Loucy (cell line): Measurements from ENCODE around the gene WDR35.
"Not testable (repeated sequence)": the region's sequence is repeated elsewhere in the genome, so short reads cannot be mapped to it uniquely, and the experiment has no call there.

Experiments used
- H2AFZ ChIP-seq: fragments of 200-600 bp; sonication (generic); 2 replicates; pipeline ENCODE4 v1.6.0; 2016; ENCODE audit warnings: antibody characterized with exemption, mild to moderate bottlenecking, low read length, moderate library complexity
- H3F3A ChIP-seq: fragments of 200-600 bp; 2 replicates; pipeline ENCODE4 v1.6.0; 2016; ENCODE audit warnings: antibody characterized with exemption, low read depth, mild to moderate bottlenecking
- H3K27me3 ChIP-seq: fragments of 200-600 bp; sonication (generic); 2 replicates; pipeline ENCODE4 v1.6.1; 2014; ENCODE audit warnings: low read length, mild to moderate bottlenecking; ENCODE audit not compliant: insufficient read depth, poor library complexity, severe bottlenecking
- H3K36me3 ChIP-seq: fragments of 200-600 bp; sonication (generic); 2 replicates; pipeline ENCODE4 v1.6.1; 2016; ENCODE audit warnings: low read length; ENCODE audit not compliant: insufficient read depth
- H3K4me1 ChIP-seq: fragments of 200-600 bp; sonication (generic); 2 replicates; pipeline ENCODE4 v1.5.1; 2014; ENCODE audit warnings: low read length, mild to moderate bottlenecking; ENCODE audit not compliant: insufficient read depth, poor library complexity, severe bottlenecking
- H3K4me2 ChIP-seq: fragments of 200-600 bp; sonication (generic); 2 replicates; pipeline ENCODE4 v1.6.0; 2014; ENCODE audit warnings: antibody characterized with exemption, low read length, low read depth, mild to moderate bottlenecking; ENCODE audit not compliant: poor library complexity, severe bottlenecking
- H3K4me3 ChIP-seq: fragments of 200-600 bp; sonication (generic); 2 replicates; pipeline ENCODE4 v1.5.1; 2014; ENCODE audit warnings: low read length, mild to moderate bottlenecking, mixed read lengths; ENCODE audit not compliant: poor library complexity, severe bottlenecking
- H3K79me2 ChIP-seq: fragments of 200-600 bp; sonication (generic); 2 replicates; pipeline ENCODE4 v1.6.1; 2014; ENCODE audit warnings: low read length; ENCODE audit not compliant: insufficient read depth
- H3K9ac ChIP-seq: fragments of 200-600 bp; sonication (generic); 2 replicates; pipeline ENCODE4 v1.6.0; 2014; ENCODE audit warnings: mild to moderate bottlenecking, low read depth, low read length, moderate library complexity; ENCODE audit not compliant: poor library complexity, severe bottlenecking
- H3K9me2 ChIP-seq: fragments of 200-600 bp; sonication (generic); replicated peaks from 2 replicates; pipeline ENCODE4 v1.6.1; 2016; ENCODE audit warnings: low read depth, low read length, mixed read lengths
- H3K9me3 ChIP-seq: fragments of 200-600 bp; sonication (generic); 2 replicates; pipeline ENCODE4 v1.6.1; 2014; ENCODE audit warnings: mild to moderate bottlenecking, antibody characterized with exemption, low read length, low read depth; ENCODE audit not compliant: insufficient read depth
- H4K20me1 ChIP-seq: fragments of 200-600 bp; sonication (generic); 2 replicates; pipeline ENCODE4 v1.6.0; 2014; ENCODE audit warnings: antibody characterized with exemption, low read length, mild to moderate bottlenecking; ENCODE audit not compliant: insufficient read depth, poor library complexity, severe bottlenecking
- EZH2phosphoT487 ChIP-seq: fragments of 200-600 bp; IDR thresholded peaks from 2 replicates; pipeline ENCODE4 v1.6.1; 2018; ENCODE audit warnings: antibody characterized with exemption, mild to moderate bottlenecking, moderate library complexity, borderline replicate concordance
- TF ChIP-seq, protein P1 (sequence below): fragments of 200-600 bp; sonication (generic); conservative IDR thresholded peaks from 2 replicates; pipeline ENCODE4 v1.5.1; 2014; ENCODE audit warnings: mild to moderate bottlenecking, antibody characterized with exemption, low read length

Gene WDR35

GRCh38 chr2:19929226-19929625 is 60.7 kb downstream of the WDR35 start:
- Histone ChIP-seq H3K9me3 (no peaks in the 10 kb centered on the region), H3K9me2 (no peaks in the 10 kb centered on the region), H3K79me2 (no peaks in the 10 kb centered on the region), H3K36me3 (no peaks in the 10 kb centered on the region), H3K4me1 (no peaks in the 10 kb centered on the region), H4K20me1 (no peaks in the 10 kb centered on the region), H3F3A (no peaks in the 10 kb centered on the region), H2AFZ (no peak overlapping the region), H3K9ac (no peak overlapping the region), H3K4me2 (no peak overlapping the region), H3K4me3 (no peak overlapping the region), H3K27me3 (peaks cover 11% of the 10 kb centered on the region)
- no peak for TF ChIP-seq EZH2phosphoT487
- TF ChIP-seq, protein P1, sequence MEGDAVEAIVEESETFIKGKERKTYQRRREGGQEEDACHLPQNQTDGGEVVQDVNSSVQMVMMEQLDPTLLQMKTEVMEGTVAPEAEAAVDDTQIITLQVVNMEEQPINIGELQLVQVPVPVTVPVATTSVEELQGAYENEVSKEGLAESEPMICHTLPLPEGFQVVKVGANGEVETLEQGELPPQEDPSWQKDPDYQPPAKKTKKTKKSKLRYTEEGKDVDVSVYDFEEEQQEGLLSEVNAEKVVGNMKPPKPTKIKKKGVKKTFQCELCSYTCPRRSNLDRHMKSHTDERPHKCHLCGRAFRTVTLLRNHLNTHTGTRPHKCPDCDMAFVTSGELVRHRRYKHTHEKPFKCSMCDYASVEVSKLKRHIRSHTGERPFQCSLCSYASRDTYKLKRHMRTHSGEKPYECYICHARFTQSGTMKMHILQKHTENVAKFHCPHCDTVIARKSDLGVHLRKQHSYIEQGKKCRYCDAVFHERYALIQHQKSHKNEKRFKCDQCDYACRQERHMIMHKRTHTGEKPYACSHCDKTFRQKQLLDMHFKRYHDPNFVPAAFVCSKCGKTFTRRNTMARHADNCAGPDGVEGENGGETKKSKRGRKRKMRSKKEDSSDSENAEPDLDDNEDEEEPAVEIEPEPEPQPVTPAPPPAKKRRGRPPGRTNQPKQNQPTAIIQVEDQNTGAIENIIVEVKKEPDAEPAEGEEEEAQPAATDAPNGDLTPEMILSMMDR: no peak

DNA sequence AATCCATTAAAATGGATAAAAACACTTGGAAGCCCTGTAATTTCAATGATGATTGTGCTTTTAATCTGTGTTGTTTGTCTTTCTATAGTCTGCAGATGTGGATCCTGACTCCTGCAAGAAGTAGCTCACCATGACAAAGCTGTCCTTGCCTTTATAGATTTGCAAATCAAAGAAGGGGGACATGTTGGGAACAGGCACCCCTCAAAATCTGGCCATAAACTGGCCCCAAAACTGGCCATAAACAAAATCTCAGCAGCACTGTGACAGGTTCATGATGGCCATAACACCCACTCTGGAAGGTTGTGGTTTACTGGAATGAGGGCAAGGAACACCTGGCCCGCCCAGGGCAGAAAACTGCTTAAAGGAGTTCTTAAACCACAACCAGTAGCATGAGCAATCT is 62.1 kb downstream of the WDR35 start:
- H3K9me2 ChIP-seq, H4K20me1 ChIP-seq, H3K4me3 ChIP-seq, H3K9ac ChIP-seq, H3K79me2 ChIP-seq, H3K4me1 ChIP-seq, H3F3A ChIP-seq, H2AFZ ChIP-seq, H3K4me2 ChIP-seq, H3K9me3 ChIP-seq, H3K36me3 ChIP-seq: not testable (repeated sequence)
- H3K27me3 ChIP-seq: peaks cover 11% of the 10 kb centered on the region

DNA sequence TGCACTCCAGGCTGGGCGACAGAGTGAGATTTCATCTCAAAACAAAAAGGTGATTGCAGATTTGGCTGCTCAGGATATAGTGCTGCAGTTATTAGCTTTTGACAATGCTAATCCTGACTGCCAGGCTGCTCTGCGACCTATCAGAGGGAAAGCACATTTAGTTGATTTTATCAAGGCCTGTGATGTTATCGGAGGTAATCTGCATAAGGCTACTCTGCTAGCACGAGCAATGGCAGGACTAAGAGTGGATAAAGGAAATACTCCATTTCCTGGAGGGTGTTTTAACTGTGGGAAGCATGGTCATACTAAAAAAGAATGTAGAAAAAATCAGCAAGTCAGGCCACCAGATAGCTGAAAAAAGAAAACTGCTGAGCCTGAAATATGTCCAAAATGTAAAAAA is 65.4 kb downstream of the WDR35 start:
- not testable (repeated sequence) for H2AFZ ChIP-seq, H4K20me1 ChIP-seq, H3K9me2 ChIP-seq, H3K4me3 ChIP-seq, H3K4me2 ChIP-seq, H3K4me1 ChIP-seq, H3K9me3 ChIP-seq, H3K9ac ChIP-seq, H3K79me2 ChIP-seq, H3K36me3 ChIP-seq, H3K27me3 ChIP-seq, H3F3A ChIP-seq

- H3K9me2 ChIP-seq, H2AFZ ChIP-seq, H3K4me2 ChIP-seq, H3K36me3 ChIP-seq, H3K27me3 ChIP-seq, H3K79me2 ChIP-seq, H3K9me3 ChIP-seq, H3K9ac ChIP-seq, H3F3A ChIP-seq, H4K20me1 ChIP-seq, H3K4me3 ChIP-seq, H3K4me1 ChIP-seq: not testable (repeated sequence)
Measured at GRCh38 chr2:19922188-19922587, 67.7 kb downstream of the WDR35 start.

GRCh38 chr2:19916385-19916950 is 73.4 kb downstream of the WDR35 start:
- H3F3A ChIP-seq: no peaks in the 10 kb centered on the region
- TF ChIP-seq EZH2phosphoT487: no peak
- TF ChIP-seq, protein P1: no peak
- no peak overlapping the region for H3K4me3 ChIP-seq
- H3K4me2 ChIP-seq: no peak overlapping the region
- H3K79me2 ChIP-seq: no peaks in the 10 kb centered on the region
- no peak overlapping the region for H2AFZ ChIP-seq
- H3K27me3 ChIP-seq: peaks cover 28% of the 10 kb centered on the region
- H3K9me2 ChIP-seq: no peaks in the 10 kb centered on the region
- H3K4me1 ChIP-seq: no peaks in the 10 kb centered on the region
- H3K9ac ChIP-seq: no peak overlapping the region
- no peaks in the 10 kb centered on the region for H3K9me3 ChIP-seq
- no peaks in the 10 kb centered on the region for H3K36me3 ChIP-seq
- no peaks in the 10 kb centered on the region for H4K20me1 ChIP-seq
